GM19351 (cell line): ENCODE data around the gene COQ5.
A peak's percentile ranks its signal among the peaks of the same experiment; 100 is the strongest.

Experiments used
- ATAC-seq: cut with Tn5 transposase; IDR thresholded peaks from one replicate; pipeline ENCODE4 v1.9.1; 2021; ENCODE audit warnings: mild to moderate bottlenecking, moderate library complexity; ENCODE audit not compliant: unreplicated experiment

The COQ5 gene

GRCh38 chr12:120457133-120457532 lies 71.8 kb downstream of the COQ5 start:
- no peak for ATAC-seq

DNA sequence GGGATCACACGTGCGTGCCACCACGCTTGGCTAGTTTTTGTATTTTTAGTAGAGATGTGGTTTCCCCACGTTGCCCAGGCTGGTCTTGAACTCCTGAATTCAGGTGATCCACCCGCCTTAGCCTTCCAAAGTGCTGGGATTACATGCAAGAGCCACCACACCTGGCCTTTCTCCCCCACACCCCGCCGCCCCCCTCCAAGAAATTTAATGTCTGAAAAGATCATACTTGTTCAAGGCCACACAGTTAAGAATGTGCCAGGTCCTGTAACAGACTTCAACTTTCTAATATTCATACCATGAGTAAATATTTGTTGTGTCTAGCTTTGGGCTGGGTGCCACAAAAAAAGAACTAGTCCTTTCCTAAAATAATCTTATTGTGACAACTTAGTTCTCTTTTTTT lies 73.7 kb downstream of the COQ5 start:
- ATAC-seq = no peak

GRCh38 chr12:120453977-120454376 lies 75.0 kb downstream of the COQ5 start:
- ATAC-seq = peak; percentile 68
